HepG2 (cell line): ENCODE measurements around the gene PTCD1. TPM values are rescaled to one million over a fixed set of nuclear protein-coding genes. Genes with fewer than 3 reads are reported as not detected.

Source experiments
- GTF2F1 ChIP-seq: fragments of 150-350 bp; IDR thresholded peaks from 2 replicates; pipeline ENCODE4 v1.6.1; 2014; ENCODE audit warnings: low read length
- HCFC1 ChIP-seq: fragments of 150-350 bp; IDR thresholded peaks from 2 replicates; pipeline ENCODE4 v1.6.1; 2014; ENCODE audit warnings: low read depth, low read length
- PCBP1 ChIP-seq: fragments of 200-400 bp; formaldehyde crosslinking; IDR thresholded peaks from 2 replicates; pipeline ENCODE4 v1.6.1; 2017; ENCODE audit warnings: mild to moderate bottlenecking, low read depth, low read length, borderline replicate concordance
- PHB2 ChIP-seq: fragments of 450-650 bp; IDR thresholded peaks from 2 replicates; pipeline ENCODE4 v1.6.1; 2018; ENCODE audit not compliant: partially characterized antibody
- PHF20 ChIP-seq: sonication (generic); formaldehyde crosslinking; IDR thresholded peaks from 2 replicates; pipeline ENCODE4 v1.5.0; 2020; ENCODE audit warnings: mild to moderate bottlenecking, missing genetic modification reagents
- SCMH1 ChIP-seq: sonication (generic); formaldehyde crosslinking; IDR thresholded peaks from 2 replicates; pipeline ENCODE4 v1.9.0; 2021; ENCODE audit warnings: missing genetic modification reagents, mild to moderate bottlenecking, borderline replicate concordance
- SP4 ChIP-seq: sonication (generic); formaldehyde crosslinking; IDR thresholded peaks from 2 replicates; pipeline ENCODE4 v1.8.1; 2023; ENCODE audit warnings: mild to moderate bottlenecking, missing genetic modification reagents
- SRY ChIP-seq: sonication (generic); formaldehyde crosslinking; IDR thresholded peaks from 2 replicates; pipeline ENCODE4 v1.8.0; 2022; ENCODE audit warnings: mild to moderate bottlenecking, missing genetic modification reagents
- ZFP36L2 ChIP-seq: sonication (generic); formaldehyde crosslinking; IDR thresholded peaks from 2 replicates; pipeline ENCODE4 v1.4.0; 2020; ENCODE audit warnings: missing genetic modification reagents
- ZNF138 ChIP-seq: sonication (generic); formaldehyde crosslinking; IDR thresholded peaks from 2 replicates; pipeline ENCODE4 v1.5.0; 2020; ENCODE audit warnings: mild to moderate bottlenecking, low read depth, missing genetic modification reagents
- polyA plus RNA-seq, 8 experiments: library from polyadenylated mRNA; depleted of rRNA in 3 of 8; stranded (reverse) in 7 of 8; unstranded in 1 of 8; fragments of >200 nt; fragmentation: Illumina TruSeq in 4 of 8; extraction: Trizol in 4 of 8; gene quantifications; 2 replicates each; pipeline versions ENCODE4 v1.2.1 to v1.2.3, GENCODE V29; 2011 to 2016; ENCODE audit warnings: low read depth in 4 of 8, missing spikeins in 1 of 8, mixed read lengths in 1 of 8; ENCODE audit not compliant: insufficient read depth in 1 of 8
- total RNA-seq, 5 experiments: library from RNA; depleted of rRNA; stranded (reverse); fragments of >200 nt; fragmentation: Illumina TruSeq; extraction: Trizol; gene quantifications; 2 replicates each; pipeline ENCODE4 v1.2.3, GENCODE V29; 2016; ENCODE audit warnings: low read depth in 1 of 5
- TF ChIP-seq, protein P1 (sequence below): sonication (generic); formaldehyde crosslinking; IDR thresholded peaks from 2 replicates; pipeline ENCODE4 v1.4.0; 2020; ENCODE audit warnings: mild to moderate bottlenecking, missing genetic modification reagents
- TF ChIP-seq, protein P2 (sequence below): sonication (generic); formaldehyde crosslinking; IDR thresholded peaks from 2 replicates; pipeline ENCODE4 v1.8.0; 2022; ENCODE audit warnings: mild to moderate bottlenecking, missing genetic modification reagents, moderate library complexity
- TF ChIP-seq, protein P3 (sequence below): sonication (generic); formaldehyde crosslinking; IDR thresholded peaks from 2 replicates; pipeline ENCODE4 v1.4.0; 2020; ENCODE audit warnings: missing genetic modification reagents
- TF ChIP-seq, protein P4 (sequence below): sonication (generic); formaldehyde crosslinking; IDR thresholded peaks from 2 replicates; pipeline ENCODE4 v1.5.1; 2020; ENCODE audit warnings: missing genetic modification reagents, mild to moderate bottlenecking, borderline replicate concordance
- TF ChIP-seq, protein P5 (sequence below): sonication (generic); formaldehyde crosslinking; IDR thresholded peaks from 2 replicates; pipeline ENCODE4; 2020; ENCODE audit warnings: missing genetic modification reagents, mild to moderate bottlenecking, borderline replicate concordance

The PTCD1 gene
- total and polyA plus RNA-seq, 2 of the 13 experiments (the other 11 are each of a cell fraction or from before 2014, with no cell fraction given): 3.0 to 8.4 TPM

DNA sequence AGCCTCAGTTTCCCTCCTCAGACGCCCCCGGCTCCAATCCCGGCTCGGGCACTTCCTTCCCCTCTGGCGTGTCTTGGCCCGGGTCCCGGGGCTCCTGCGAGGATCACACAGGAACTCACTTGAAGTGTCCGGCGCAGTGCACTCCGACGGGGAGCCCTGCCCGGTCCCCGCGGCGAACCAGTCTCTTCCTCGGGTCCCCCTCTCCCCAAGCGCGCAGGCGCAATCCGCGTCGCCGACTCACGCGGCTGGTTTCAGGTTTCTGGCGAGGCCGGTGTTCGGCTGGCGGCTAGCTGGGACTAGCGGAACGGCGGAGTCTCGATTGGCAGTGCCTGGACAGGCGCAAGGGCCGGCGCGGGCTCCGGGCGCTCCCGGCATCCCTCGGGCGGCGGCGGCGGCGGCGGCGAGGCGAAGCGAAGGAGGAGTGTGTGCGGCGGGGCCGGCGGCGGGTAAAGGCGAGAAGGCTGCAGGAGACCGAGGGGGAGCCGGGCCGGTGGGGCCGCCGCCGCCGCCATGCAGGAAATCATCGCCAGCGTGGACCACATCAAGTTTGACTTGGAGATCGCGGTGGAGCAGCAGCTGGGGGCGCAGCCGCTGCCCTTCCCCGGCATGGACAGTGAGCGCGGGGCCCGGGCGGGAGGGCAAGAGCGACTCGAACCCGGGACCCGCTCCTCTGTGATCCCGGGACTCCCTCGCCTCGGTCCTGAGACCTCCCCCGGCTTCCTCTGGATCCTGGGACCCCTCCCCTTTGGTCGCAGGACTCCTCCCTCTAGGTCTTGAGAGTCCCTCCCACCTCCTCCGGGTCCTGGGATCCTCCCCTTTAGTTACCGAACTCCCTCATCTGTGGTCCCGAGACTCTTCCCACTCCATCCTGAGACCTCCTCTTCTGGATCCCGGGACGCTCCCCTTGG, at the start of gene PTCD1, which contains the start of gene CPSF4 (continued):
- peak; percentile 68 for TF ChIP-seq HCFC1
- TF ChIP-seq, protein P1, sequence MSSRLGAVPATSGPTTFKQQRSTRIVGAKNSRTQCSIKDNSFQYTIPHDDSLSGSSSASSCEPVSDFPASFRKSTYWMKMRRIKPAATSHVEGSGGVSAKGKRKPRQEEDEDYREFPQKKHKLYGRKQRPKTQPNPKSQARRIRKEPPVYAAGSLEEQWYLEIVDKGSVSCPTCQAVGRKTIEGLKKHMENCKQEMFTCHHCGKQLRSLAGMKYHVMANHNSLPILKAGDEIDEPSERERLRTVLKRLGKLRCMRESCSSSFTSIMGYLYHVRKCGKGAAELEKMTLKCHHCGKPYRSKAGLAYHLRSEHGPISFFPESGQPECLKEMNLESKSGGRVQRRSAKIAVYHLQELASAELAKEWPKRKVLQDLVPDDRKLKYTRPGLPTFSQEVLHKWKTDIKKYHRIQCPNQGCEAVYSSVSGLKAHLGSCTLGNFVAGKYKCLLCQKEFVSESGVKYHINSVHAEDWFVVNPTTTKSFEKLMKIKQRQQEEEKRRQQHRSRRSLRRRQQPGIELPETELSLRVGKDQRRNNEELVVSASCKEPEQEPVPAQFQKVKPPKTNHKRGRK: no peak
- TF ChIP-seq, protein P2, sequence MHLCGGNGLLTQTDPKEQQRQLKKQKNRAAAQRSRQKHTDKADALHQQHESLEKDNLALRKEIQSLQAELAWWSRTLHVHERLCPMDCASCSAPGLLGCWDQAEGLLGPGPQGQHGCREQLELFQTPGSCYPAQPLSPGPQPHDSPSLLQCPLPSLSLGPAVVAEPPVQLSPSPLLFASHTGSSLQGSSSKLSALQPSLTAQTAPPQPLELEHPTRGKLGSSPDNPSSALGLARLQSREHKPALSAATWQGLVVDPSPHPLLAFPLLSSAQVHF (CRISPR knock-in tag): 0 out of 2 replicates have a peak, but pooled peaks have one; percentile 50
- TF ChIP-seq ZFP36L2 (CRISPR knock-in tag): no peak
- TF ChIP-seq, protein P3, sequence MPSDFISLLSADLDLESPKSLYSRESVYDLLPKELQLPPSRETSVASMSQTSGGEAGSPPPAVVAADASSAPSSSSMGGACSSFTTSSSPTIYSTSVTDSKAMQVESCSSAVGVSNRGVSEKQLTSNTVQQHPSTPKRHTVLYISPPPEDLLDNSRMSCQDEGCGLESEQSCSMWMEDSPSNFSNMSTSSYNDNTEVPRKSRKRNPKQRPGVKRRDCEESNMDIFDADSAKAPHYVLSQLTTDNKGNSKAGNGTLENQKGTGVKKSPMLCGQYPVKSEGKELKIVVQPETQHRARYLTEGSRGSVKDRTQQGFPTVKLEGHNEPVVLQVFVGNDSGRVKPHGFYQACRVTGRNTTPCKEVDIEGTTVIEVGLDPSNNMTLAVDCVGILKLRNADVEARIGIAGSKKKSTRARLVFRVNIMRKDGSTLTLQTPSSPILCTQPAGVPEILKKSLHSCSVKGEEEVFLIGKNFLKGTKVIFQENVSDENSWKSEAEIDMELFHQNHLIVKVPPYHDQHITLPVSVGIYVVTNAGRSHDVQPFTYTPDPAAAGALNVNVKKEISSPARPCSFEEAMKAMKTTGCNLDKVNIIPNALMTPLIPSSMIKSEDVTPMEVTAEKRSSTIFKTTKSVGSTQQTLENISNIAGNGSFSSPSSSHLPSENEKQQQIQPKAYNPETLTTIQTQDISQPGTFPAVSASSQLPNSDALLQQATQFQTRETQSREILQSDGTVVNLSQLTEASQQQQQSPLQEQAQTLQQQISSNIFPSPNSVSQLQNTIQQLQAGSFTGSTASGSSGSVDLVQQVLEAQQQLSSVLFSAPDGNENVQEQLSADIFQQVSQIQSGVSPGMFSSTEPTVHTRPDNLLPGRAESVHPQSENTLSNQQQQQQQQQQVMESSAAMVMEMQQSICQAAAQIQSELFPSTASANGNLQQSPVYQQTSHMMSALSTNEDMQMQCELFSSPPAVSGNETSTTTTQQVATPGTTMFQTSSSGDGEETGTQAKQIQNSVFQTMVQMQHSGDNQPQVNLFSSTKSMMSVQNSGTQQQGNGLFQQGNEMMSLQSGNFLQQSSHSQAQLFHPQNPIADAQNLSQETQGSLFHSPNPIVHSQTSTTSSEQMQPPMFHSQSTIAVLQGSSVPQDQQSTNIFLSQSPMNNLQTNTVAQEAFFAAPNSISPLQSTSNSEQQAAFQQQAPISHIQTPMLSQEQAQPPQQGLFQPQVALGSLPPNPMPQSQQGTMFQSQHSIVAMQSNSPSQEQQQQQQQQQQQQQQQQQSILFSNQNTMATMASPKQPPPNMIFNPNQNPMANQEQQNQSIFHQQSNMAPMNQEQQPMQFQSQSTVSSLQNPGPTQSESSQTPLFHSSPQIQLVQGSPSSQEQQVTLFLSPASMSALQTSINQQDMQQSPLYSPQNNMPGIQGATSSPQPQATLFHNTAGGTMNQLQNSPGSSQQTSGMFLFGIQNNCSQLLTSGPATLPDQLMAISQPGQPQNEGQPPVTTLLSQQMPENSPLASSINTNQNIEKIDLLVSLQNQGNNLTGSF (CRISPR knock-in tag): no peak
- TF ChIP-seq PHB2: no peak
- TF ChIP-seq, protein P4, sequence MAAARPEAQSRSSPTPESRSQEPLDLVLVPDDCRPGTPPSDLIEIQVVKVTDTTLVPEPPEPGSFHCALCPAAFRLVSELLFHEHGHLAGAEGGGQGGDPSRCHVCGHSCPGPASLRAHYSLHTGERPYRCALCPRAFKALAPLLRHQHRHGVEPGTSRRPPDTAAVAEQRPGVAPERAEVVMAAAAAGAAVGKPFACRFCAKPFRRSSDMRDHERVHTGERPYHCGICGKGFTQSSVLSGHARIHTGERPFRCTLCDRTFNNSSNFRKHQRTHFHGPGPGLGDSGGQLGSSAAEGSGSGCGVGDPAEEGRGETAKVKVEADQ (CRISPR knock-in tag): no peak; the same call in 1 of the 2 replicates
- no peak for TF ChIP-seq PCBP1
- TF ChIP-seq GTF2F1: no peak
- TF ChIP-seq PHF20 (CRISPR knock-in tag): peak; percentile 85
- TF ChIP-seq ZNF138 (CRISPR knock-in tag): peak; percentile 86
- TF ChIP-seq, protein P5, sequence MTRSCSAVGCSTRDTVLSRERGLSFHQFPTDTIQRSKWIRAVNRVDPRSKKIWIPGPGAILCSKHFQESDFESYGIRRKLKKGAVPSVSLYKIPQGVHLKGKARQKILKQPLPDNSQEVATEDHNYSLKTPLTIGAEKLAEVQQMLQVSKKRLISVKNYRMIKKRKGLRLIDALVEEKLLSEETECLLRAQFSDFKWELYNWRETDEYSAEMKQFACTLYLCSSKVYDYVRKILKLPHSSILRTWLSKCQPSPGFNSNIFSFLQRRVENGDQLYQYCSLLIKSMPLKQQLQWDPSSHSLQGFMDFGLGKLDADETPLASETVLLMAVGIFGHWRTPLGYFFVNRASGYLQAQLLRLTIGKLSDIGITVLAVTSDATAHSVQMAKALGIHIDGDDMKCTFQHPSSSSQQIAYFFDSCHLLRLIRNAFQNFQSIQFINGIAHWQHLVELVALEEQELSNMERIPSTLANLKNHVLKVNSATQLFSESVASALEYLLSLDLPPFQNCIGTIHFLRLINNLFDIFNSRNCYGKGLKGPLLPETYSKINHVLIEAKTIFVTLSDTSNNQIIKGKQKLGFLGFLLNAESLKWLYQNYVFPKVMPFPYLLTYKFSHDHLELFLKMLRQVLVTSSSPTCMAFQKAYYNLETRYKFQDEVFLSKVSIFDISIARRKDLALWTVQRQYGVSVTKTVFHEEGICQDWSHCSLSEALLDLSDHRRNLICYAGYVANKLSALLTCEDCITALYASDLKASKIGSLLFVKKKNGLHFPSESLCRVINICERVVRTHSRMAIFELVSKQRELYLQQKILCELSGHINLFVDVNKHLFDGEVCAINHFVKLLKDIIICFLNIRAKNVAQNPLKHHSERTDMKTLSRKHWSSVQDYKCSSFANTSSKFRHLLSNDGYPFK (CRISPR knock-in tag): 0 out of 2 replicates have a peak, but pooled peaks have one; percentile 40
- TF ChIP-seq SRY: 0 out of 2 replicates have a peak, but pooled peaks have one; percentile 37
- no peak for TF ChIP-seq SCMH1 (CRISPR knock-in tag)
- peak; percentile 75 for TF ChIP-seq SP4 (CRISPR knock-in tag)
